GM21737 (cell line): ENCODE measurements around the gene ARHGEF28.
A peak's percentile ranks its signal among the peaks of the same experiment; 100 is the strongest.

Experiments used
- ATAC-seq: cut with Tn5 transposase; IDR thresholded peaks from one replicate; pipeline ENCODE4 v1.9.1; 2021; ENCODE audit warnings: mild to moderate bottlenecking, moderate library complexity; ENCODE audit not compliant: unreplicated experiment

Gene ARHGEF28

DNA sequence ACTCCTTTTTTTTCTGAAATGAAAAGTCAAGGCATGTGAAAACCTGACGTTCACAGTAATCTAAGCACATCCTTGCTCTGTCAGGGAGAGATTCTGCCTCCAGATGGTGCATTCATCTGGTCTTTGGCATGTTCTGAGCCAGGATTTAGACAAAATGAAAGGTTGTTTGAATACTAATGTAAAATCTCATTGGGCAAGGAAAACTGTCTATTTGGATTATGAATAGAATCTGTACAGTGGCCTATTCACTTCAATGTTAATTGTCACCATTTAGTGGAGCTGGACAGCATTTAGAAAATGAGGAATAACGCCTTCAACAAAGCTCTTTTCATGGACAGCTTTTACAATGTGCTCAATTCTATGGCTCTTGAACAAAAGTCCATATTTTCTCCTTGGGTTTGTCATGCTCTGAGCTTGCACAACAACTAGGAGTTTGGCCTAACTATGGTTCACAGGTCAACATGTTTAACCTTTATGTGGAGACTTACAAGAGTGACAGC lies 28.9 kb downstream of the ARHGEF28 start:
- ATAC-seq = no peak

- no peak for ATAC-seq
Observed at GRCh38 chr5:73655521-73656160, 29.6 kb downstream of the ARHGEF28 start.

DNA sequence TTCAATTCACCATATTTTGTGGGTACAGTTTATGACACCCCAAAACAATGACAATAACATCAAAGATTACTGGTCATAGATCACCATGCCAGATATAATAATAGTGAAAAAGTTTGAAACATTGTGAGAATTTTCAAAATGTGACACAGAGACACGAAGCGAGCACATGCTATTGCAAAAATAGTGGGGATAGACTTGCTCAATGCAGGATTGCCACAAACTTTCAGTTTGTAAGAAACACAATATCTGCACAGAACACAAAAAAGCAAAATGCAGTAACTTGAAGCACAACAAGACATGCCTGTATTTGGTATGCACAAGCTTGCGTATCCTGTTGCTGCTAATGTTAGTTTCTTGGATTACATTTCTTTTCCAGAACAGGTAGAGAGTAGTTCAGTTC lies 35.8 kb downstream of the ARHGEF28 start:
- ATAC-seq = no peak

DNA sequence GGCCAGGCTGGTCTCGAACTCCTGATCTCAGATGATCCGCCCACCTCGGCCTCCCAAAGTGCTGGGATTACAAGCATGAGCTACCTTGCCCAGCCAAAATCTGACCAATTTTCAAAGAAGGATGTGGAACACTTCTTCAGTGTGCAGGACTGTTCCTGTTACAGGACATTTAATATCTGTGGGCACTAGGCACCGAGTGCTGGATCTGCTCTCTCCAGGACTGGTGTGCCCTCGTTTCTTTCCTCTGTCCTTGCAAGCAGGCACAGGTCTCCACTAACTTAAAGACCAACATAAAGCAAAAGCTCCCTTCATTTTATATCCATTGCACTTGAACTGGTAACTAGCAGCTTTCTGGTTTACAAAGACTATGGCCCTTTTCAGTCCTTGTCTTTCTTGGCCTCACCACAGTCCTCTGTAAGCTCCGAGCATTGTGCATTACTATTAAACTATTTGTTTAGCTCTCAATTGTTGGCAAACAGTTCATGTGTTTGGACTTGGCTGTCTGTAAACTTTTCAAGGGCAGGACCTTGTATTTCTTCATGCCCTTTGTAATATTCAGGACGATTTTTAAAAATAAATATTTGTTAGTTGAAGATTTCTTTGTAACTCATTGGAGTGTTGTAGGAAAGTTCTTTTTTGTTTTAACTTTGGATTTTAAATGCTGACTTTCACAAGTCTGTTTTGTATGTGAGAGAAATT lies 37.3 kb downstream of the ARHGEF28 start:
- no peak for ATAC-seq

DNA sequence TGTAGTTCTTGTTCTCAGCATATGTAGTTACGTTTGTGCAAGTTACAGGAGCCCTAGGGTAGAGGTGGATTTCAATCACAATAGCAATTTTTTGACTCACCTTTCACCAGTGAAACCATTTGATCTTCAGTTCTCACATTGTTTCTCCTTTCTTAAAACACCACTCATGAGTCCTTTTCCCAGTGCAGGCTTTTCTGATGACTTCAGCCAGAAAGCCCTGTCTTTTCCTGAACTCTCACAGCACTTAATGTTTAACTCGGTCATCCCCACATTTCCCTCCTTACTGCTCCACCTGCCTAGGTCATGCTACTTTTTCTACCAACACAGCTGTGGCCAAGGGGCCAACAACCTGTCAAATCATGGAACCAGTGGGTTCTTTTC lies 37.9 kb downstream of the ARHGEF28 start:
- peak; percentile 58 for ATAC-seq

- ATAC-seq = no peak
Observed at GRCh38 chr5:73664796-73665195, 38.8 kb downstream of the ARHGEF28 start.

DNA sequence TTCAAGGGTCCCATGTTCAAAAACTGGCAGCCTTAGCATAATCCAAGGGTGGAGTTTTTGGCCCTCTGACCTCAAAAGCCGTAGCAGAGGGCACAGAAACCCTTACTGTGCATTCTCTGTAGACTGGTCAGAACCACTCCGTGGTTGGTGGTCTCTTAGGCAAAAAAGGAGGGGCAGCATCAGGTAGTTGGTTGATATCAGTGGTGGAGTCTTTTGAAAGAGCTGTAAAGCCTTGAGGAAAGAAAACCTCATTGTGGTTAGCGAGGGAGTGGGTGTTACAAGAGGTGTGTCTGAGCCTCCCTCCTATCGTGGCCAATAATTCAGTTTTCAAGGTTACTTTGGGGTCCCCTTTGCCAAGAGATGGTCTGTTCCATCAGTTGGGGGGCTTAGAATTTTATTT lies 40.9 kb downstream of the ARHGEF28 start:
- no peak for ATAC-seq

DNA sequence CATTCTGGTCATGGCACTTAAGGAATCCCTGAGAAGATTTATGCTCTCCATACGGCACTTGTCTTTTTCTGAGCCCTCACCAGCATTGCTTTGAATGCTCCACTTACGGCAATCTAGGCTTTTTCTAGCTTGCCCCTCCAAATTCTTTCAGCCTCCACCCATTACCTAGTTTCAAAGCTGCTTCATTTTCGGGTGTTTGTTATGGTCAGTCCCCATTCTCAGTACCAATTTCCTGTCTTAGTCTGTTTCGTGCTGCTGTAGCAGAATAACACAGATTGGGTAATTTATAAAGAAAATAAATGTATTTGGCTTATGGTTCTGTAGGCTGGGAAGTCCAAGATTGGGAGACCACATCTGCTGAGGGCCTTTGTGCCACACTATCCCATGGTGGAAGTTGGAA lies 42.0 kb downstream of the ARHGEF28 start:
- no peak for ATAC-seq

DNA sequence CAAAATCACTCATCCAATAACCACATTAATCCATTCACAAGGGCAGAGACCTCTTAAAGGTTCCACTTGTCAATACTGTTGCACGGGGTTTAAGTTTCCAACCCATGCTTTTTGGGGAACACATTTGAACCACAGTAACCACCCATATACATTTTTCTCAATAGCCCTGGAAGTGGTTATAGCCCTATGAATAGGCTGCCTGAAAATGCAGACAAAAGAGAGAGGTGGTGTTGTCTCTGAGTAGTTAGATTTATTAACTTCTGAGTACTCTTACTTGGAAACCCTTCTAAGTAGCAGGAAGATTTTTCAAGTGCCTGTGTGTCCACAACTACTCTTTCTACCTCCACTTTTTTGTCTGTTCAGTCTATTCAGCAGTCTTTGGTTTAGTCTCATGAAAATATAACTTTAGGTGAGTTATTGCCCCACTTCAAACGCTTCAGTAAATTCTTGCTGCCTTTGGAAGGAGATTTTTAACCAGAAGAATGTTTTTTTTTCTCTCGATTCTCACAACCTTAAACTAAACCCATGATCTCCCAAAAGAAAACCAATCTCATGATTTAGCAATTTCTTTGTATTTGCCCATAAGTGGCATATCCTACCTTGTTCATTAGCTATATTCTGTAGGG lies 42.6 kb downstream of the ARHGEF28 start:
- ATAC-seq = no peak

GRCh38 chr5:73670731-73671130 lies 44.7 kb downstream of the ARHGEF28 start:
- no peak for ATAC-seq

GRCh38 chr5:73672132-73672531 lies 46.1 kb downstream of the ARHGEF28 start:
- no peak for ATAC-seq

DNA sequence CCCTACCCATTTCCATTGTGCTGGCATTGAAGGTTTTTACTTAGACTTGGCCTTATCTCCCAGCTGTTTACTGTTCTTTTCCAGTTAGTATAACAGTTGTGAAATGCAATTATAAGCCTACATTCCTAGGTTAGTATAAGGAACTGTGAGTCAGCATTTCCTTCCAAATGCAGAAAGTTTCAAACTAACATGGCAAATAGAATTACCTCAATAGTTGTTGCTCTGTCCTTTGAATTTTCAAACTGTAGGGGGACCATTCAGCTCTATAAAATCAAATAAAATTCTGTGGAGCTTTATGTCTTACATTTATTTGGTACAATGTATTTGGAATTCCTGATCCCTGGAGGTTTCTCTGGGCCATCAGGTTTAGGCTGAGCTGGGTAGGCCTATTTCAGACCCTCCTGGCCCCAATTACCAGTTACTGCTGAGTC lies 47.2 kb downstream of the ARHGEF28 start:
- ATAC-seq = no peak

- no peak for ATAC-seq
Observed at GRCh38 chr5:73674669-73675004, 48.6 kb downstream of the ARHGEF28 start.

DNA sequence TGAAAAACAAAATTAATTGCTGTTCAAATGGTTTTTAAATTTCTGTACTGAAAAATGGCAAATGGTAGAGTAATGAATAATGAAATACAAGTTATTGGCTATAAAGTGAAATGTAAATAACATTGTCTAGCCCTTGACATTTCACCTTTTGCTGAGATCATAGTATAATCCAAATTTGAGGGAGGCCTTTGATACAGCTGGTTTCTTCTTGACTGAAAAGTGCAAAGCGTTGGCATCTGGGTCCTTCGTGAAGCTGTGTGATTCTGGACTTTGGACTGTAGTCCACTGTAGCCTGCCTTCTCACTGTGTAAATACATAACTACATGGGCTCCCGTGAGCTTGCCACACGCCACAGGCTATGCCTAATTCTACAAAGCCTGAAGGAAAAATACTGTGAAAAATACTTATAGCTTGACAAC lies 52.3 kb downstream of the ARHGEF28 start:
- ATAC-seq = no peak

- ATAC-seq = no peak
Observed at GRCh38 chr5:73678807-73679206, 52.8 kb downstream of the ARHGEF28 start.

- ATAC-seq = no peak
Observed at GRCh38 chr5:73682176-73682575, 56.2 kb downstream of the ARHGEF28 start.

DNA sequence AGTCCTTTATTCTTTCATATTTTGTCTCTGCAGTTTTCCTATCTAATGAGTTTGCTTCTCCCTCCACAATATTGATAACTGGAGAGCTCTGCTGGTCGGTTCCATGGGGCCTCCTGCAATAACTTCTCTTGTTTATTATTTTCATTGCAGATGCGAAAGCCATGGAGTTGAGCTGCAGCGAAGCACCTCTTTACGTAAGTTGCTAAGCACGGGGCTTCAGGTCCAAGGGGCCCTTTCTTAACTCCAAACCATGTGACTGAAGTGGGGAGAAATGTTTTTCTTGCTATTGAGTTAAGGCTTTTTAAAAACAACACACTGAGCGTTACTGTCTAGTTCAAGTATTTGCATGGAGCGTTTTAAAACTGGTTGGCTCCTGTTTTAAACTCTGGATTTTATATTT lies 58.7 kb downstream of the ARHGEF28 start:
- ATAC-seq = no peak

- no peak for ATAC-seq
Observed at GRCh38 chr5:73686912-73687311, 60.9 kb downstream of the ARHGEF28 start.

DNA sequence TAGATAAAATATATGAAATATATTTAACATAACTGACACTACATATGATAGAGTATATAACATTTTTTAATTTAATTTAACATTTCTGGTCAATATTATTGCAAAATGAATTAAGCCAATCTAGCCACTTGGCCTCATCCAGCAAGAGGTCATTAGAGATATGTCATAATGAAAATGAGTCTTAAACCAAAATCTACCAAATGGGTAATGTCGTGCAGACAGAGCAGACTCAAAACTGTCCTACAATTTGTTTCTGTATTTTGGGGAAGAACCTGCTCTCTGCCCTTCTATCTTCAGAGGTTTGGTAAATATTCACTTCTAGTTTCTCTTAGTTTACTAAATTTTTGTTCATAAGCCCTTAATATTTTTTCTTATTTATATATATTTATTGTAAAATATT lies 61.4 kb downstream of the ARHGEF28 start:
- no peak for ATAC-seq

GRCh38 chr5:73690015-73690414 lies 64.0 kb downstream of the ARHGEF28 start:
- ATAC-seq = no peak

GRCh38 chr5:73691302-73692080 lies 65.5 kb downstream of the ARHGEF28 start:
- no peak for ATAC-seq
